Testis (tissue), 2 donors: Measurements from ENCODE around the gene HAAO.

Source experiments
- CTCF ChIP-seq, 3 experiments: fragments of 450-650 bp in 2 of 3; fragments of 200-600 bp in 1 of 3; sonication (generic) in 1 of 3; IDR thresholded peaks; one replicate each; pipeline ENCODE4 v1.5.1; 2016 to 2019; ENCODE audit warnings: antibody characterized with exemption in 3 of 3, mild to moderate bottlenecking in 2 of 3, moderate library complexity in 1 of 3
- POLR2A ChIP-seq: fragments of 450-650 bp; IDR thresholded peaks from one replicate; pipeline ENCODE4 v1.6.1; 2017; ENCODE audit warnings: antibody characterized with exemption, mild to moderate bottlenecking, moderate library complexity

GRCh38 chr2:42787788-42788477, 4.5 kb downstream of the HAAO start:
- TF ChIP-seq CTCF (IDR thresholded peaks at IDR 0.05) (no peak), POLR2A (no peak)
